Left lung (tissue), 10 donors: ENCODE measurements around the gene SLAMF7. TPM values are rescaled to one million over a fixed set of nuclear protein-coding genes. Genes with fewer than 3 reads are reported as not detected.
A peak's percentile ranks its signal among the peaks of the same experiment; 100 is the strongest.
"Not testable (repeated sequence)": the region's sequence is repeated elsewhere in the genome, so short reads cannot be mapped to it uniquely, and the experiment has no call there.

Source experiments
- ATAC-seq: fragments of 200-7000 bp; cut with Tn5 transposase; one replicate; pipeline ENCODE4 v1.9.1; 2020; ENCODE audit warnings: moderate library complexity
- DNase-seq, 4 donors: peaks; one replicate each; pipeline ENCODE4 v3.0.0-alpha.2; 2013 to 2020
- H3K27ac ChIP-seq, 2 donors: fragments of 200-600 bp; sonication (generic) in 1 of 2; one replicate each; pipeline versions ENCODE4 v1.5.0 to v1.8.0; 2020 to 2021
- H3K27me3 ChIP-seq, 2 donors: fragments of 200-600 bp; sonication (generic) in 1 of 2; one replicate each; pipeline versions ENCODE4 v1.5.0 to v1.8.0; 2020 to 2021
- H3K36me3 ChIP-seq, 2 donors: fragments of 200-600 bp; sonication (generic) in 1 of 2; one replicate each; pipeline versions ENCODE4 v1.5.0 to v1.8.0; 2020 to 2021
- H3K4me1 ChIP-seq, 2 donors: fragments of 200-600 bp; one replicate each; pipeline ENCODE4 v1.8.0; 2021
- H3K4me3 ChIP-seq, 2 donors: fragments of 200-600 bp; sonication (generic) in 1 of 2; one replicate each; pipeline versions ENCODE4 v1.5.0 to v1.8.0; 2020 to 2021; ENCODE audit warnings: mild to moderate bottlenecking in 1 of 2
- H3K9me3 ChIP-seq, 2 donors: fragments of 200-600 bp; sonication (generic) in 1 of 2; one replicate each; pipeline versions ENCODE4 v1.5.0 to v1.8.0; 2020 to 2021
- CTCF ChIP-seq, 2 donors: fragments of 200-600 bp; sonication (generic) in 1 of 2; IDR thresholded peaks; one replicate each; pipeline versions ENCODE4 v1.5.0 to v1.8.0; 2021; ENCODE audit warnings: antibody characterized with exemption in 2 of 2
- intact Hi-C, 2 donors: fragments of 100-400 bp; cut with DNase I; formaldehyde crosslinking; loops; one replicate each; pipeline versions ENCODE4 v1.11.2 to v1.14.2; 2022
- polyA plus RNA-seq, 6 donors: library from polyadenylated mRNA; unstranded; fragments of 120-200 nt; gene quantifications; one replicate each; pipeline ENCODE4 v1.2.1, GENCODE V29; 2013; ENCODE audit not compliant: insufficient read length in 6 of 6
- total RNA-seq, 2 donors: library from RNA; stranded (reverse); fragmentation: NEBNext Ultra II Directional; extraction: Animal tissue kit (Norgen Biotek cat#: 25700); gene quantifications; one replicate each; pipeline ENCODE4 v1.2.1, GENCODE V29; 2021
- donor health status: DM: no; HTN: yes; CAD: no.
- donor health status: DM: no; HTN: no; CAD: no.

SLAMF7 gene
- total and polyA plus RNA-seq, 8 donors, result 0.77 to 33.8 (median 1.2) TPM

- no peaks in the 10 kb centered on the region for H3K9me3 ChIP-seq
- intact Hi-C loops, result no loop called here
- no peak for ATAC-seq
- peaks cover 0 to 6% of the 10 kb centered on the region in 2 donors for H3K27me3 ChIP-seq
- no peaks in the 10 kb centered on the region for H3K36me3 ChIP-seq
- H3K4me1 ChIP-seq, result peaks cover 0 to 68% of the 10 kb centered on the region in 2 donors
- peak overlapping the region in 1 of 2 donors; percentile 58 for H3K4me3 ChIP-seq
- peak overlapping the region in 1 of 2 donors; percentile 88 for H3K27ac ChIP-seq
- no peak for DNase-seq
- TF ChIP-seq CTCF (IDR thresholded peaks at IDR 0.05), result no peak
These were observed 29.3 kb upstream of the SLAMF7 start for GRCh38 chr1:160709715-160710114.

- H3K9me3 ChIP-seq, result no peaks in the 10 kb centered on the region
- ATAC-seq (no peak), DNase-seq (no peak)
- peaks cover 0 to 58% of the 10 kb centered on the region in 2 donors for H3K4me1 ChIP-seq
- peak overlapping the region in 1 of 2 donors; percentile 88 for H3K27ac ChIP-seq
- H3K36me3 ChIP-seq, result no peaks in the 10 kb centered on the region
- intact Hi-C loops, result no loop called here
- peak overlapping the region; percentile 6 to 58 for H3K4me3 ChIP-seq
- H3K27me3 ChIP-seq, result peaks cover 0 to 6% of the 10 kb centered on the region in 2 donors
- TF ChIP-seq CTCF (IDR thresholded peaks at IDR 0.05), result no peak
These were observed 28.4 kb upstream of the SLAMF7 start for GRCh38 chr1:160710517-160711252.

GRCh38 chr1:160711276-160711601, 27.8 kb upstream of the SLAMF7 start:
- Histone ChIP-seq H3K9me3 (no peaks in the 10 kb centered on the region), H3K27ac (peak overlapping the region in 1 of 2 donors; percentile 88), H3K27me3 (peaks cover 0 to 6% of the 10 kb centered on the region in 2 donors), H3K4me3 (peak overlapping the region; percentile 6 to 58), H3K4me1 (peaks cover 0 to 52% of the 10 kb centered on the region in 2 donors), H3K36me3 (no peaks in the 10 kb centered on the region)
- ATAC-seq (no peak), DNase-seq (no peak)
- intact Hi-C loops, result no loop called here
- no peak for TF ChIP-seq CTCF (IDR thresholded peaks at IDR 0.05)

GRCh38 chr1:160711602-160712311, 27.3 kb upstream of the SLAMF7 start, which contains the start of gene CD48:
CD48 (minus strand) TSS chr1:160711822; CDS start chr1:160711763, 59 bp downstream.
- Histone ChIP-seq H3K9me3 (no peaks in the 10 kb centered on the region), H3K27me3 (peaks cover 0 to 6% of the 10 kb centered on the region in 2 donors), H3K27ac (peak within 1 kb of the TSS; percentile 30 to 88), H3K4me3 (peak within 1 kb of the TSS; percentile 6 to 58), H3K36me3 (no peaks in the 10 kb centered on the region), H3K4me1 (peaks cover 0 to 48% of the 10 kb centered on the region in 2 donors)
- intact Hi-C loops, result no loop called here
- peak; percentile 49 for ATAC-seq
- no peak for TF ChIP-seq CTCF (IDR thresholded peaks at IDR 0.05)
- peak in 1 of 4 donors; percentile 35 for DNase-seq

GRCh38 chr1:160712525-160713080, 26.4 kb upstream of the SLAMF7 start:
- H3K36me3 ChIP-seq, intact Hi-C loops, H3K9me3 ChIP-seq, H3K27me3 ChIP-seq: not testable (repeated sequence)
- ATAC-seq (peak; percentile 76), DNase-seq (peak in 1 of 4 donors; percentile 39)
- peak overlapping the region; percentile 30 to 88 for H3K27ac ChIP-seq
- H3K4me1 ChIP-seq, result peaks cover 0 to 49% of the 10 kb centered on the region in 2 donors
- peak overlapping the region in 1 of 2 donors; percentile 58 for H3K4me3 ChIP-seq
